Renal cortical epithelial cell (primary cell): Measurements from ENCODE around the gene SIGLEC14. TPM values are rescaled to one million over a fixed set of nuclear protein-coding genes. Genes with fewer than 3 reads are reported as not detected.
"Not testable (repeated sequence)": the region's sequence is repeated elsewhere in the genome, so short reads cannot be mapped to it uniquely, and the experiment has no call there.

ENCODE experiments used
- DNase-seq: peaks from one replicate; pipeline ENCODE4 v3.0.0-alpha.2; 2011; ENCODE audit warnings: low read depth
- total RNA-seq: library from RNA; depleted of rRNA; stranded (reverse); fragments of >200 nt; gene quantifications from 2 replicates; pipeline ENCODE4 v1.2.3, GENCODE V29; 2014

The SIGLEC14 gene
- total RNA-seq = not detected in 2 replicates

GRCh38 chr19:51646730-51647129, at the start of gene SIGLEC14:
Gene SIGLEC14 (minus strand): TSS chr19:51646825. CDS start chr19:51646759, 66 bp downstream.
- DNase-seq = not testable (repeated sequence)

- DNase-seq = no peak
These were observed 49.2 kb upstream of the SIGLEC14 start for GRCh38 chr19:51695702-51696315.

GRCh38 chr19:51695088-51695487, 48.5 kb upstream of the SIGLEC14 start:
- DNase-seq = no peak

- no peak for DNase-seq
These were observed 47.9 kb upstream of the SIGLEC14 start for GRCh38 chr19:51694318-51695085.

- no peak for DNase-seq
These were observed 47.2 kb upstream of the SIGLEC14 start for GRCh38 chr19:51693819-51694218.

GRCh38 chr19:51693260-51693659, 46.6 kb upstream of the SIGLEC14 start, which contains the start of gene SPACA6:
Gene SPACA6 (plus strand): TSS chr19:51693330. CDS start chr19:51693527, 197 bp downstream.
- DNase-seq = no peak

- no peak for DNase-seq
These were observed 45.8 kb upstream of the SIGLEC14 start for GRCh38 chr19:51692468-51692867.

GRCh38 chr19:51691584-51692428, 45.2 kb upstream of the SIGLEC14 start:
- no peak for DNase-seq

GRCh38 chr19:51691074-51691583, 44.5 kb upstream of the SIGLEC14 start:
- DNase-seq = peak; percentile 50

GRCh38 chr19:51690454-51691073, 43.9 kb upstream of the SIGLEC14 start:
- peak; percentile 43 for DNase-seq

GRCh38 chr19:51689751-51690453, 43.3 kb upstream of the SIGLEC14 start:
- DNase-seq = no peak

GRCh38 chr19:51688671-51689571, 42.3 kb upstream of the SIGLEC14 start:
- DNase-seq = peak; percentile 82

GRCh38 chr19:51687791-51688670, 41.4 kb upstream of the SIGLEC14 start:
- peak; percentile 47 for DNase-seq

- no peak for DNase-seq
These were observed 39.5 kb upstream of the SIGLEC14 start for GRCh38 chr19:51686171-51686570.

- peak; percentile 44 for DNase-seq
These were observed 34.8 kb upstream of the SIGLEC14 start for GRCh38 chr19:51681286-51681941.

- no peak for DNase-seq
These were observed 33.8 kb upstream of the SIGLEC14 start for GRCh38 chr19:51680474-51680873.

GRCh38 chr19:51676566-51677083, 30.0 kb upstream of the SIGLEC14 start:
- DNase-seq = no peak
